ENCODE measurements around the gene UCP2. TPM values are rescaled to one million over a fixed set of nuclear protein-coding genes. Genes with fewer than 3 reads are reported as not detected.

The UCP2 gene
- total and polyA plus RNA-seq, 9 of the 15 experiments (the other 6 are each of a cell fraction or from before 2014, with no cell fraction given), result 19.2 to 216 (median 87.9) TPM

DNA sequence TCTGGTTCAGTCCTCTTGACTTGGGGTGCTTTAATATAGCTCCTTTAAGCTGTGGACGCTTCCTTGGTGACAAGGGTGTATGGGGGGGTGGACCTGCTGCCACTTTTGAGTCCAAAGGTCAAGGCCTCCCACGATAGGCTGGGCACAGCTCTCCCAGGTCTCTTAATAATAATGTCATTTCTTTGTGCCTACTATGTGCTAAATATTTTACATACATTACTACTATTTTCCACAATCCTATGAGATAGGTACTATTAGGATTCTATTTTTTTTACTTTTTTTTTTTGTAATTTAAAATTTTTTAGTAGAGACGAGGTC, 26.5 kb upstream of the UCP2 start (continued):
- TF ChIP-seq, protein P1, sequence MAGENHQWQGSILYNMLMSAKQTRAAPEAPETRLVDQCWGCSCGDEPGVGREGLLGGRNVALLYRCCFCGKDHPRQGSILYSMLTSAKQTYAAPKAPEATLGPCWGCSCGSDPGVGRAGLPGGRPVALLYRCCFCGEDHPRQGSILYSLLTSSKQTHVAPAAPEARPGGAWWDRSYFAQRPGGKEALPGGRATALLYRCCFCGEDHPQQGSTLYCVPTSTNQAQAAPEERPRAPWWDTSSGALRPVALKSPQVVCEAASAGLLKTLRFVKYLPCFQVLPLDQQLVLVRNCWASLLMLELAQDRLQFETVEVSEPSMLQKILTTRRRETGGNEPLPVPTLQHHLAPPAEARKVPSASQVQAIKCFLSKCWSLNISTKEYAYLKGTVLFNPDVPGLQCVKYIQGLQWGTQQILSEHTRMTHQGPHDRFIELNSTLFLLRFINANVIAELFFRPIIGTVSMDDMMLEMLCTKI (IDR thresholded peaks at IDR 0.05; ENCODE audit: partially characterized antibody), result no peak
- TF ChIP-seq SMARCC2 (IDR thresholded peaks at IDR 0.05; ENCODE audit: low read depth) (no peak), ZNF444 (CRISPR knock-in tag; IDR thresholded peaks at IDR 0.05) (no peak), ZNF197 (CRISPR knock-in tag; IDR thresholded peaks at IDR 0.05; ENCODE audit: low read depth) (no peak), CHD4 (IDR thresholded peaks at IDR 0.05; ENCODE audit: insufficient read depth, insufficient replicate concordance, low read depth, low read length, poor library complexity, severe bottlenecking) (no peak)

DNA sequence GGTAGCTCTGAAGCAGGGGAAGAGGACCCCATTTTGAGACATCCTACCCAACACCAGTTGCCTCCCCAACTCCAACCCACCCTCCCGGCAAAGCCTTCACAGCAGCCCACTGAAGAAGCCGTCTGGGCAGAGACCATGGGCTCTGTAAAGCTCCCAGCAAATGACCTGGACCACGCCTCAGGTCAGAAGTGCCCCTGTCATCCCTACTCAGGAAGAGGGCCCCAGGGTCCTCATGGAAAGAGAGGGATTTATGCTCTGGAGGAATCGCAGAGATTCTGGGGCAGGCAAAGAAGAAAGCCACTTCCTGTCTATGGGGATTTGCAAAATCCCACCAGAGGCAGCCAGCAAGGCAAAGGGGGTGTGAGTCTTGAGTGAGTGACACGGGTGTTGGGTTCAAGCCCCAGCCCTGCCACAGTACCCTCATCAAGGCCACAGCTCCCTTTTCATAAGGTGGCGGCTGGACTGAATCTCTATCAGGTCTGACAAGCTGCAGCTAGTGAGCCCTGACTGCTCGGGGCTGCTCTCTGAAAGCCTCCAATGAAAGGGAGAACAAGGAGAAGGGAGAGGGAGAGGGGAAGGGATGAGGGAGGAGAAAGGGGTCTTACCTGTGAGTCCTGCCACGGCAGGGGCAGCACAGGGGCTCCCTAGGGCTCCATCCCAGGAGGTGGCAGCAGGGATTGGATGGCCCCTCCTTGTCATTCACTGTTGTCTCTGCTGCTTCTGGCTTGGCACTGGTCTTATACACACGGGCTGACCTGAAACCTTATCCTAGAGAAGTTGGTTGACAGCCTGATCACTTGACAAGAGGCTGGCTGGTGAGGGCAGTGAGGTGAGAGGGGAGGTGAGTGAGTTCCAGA, 26.0 kb upstream of the UCP2 start, which contains the start of gene UCP3:
Gene UCP3, minus strand, starts transcription at position 713 of the 857 bp plus-strand sequence. CDS start 2,043 bp downstream, outside the sequence.
- POLR2A ChIA-PET, result interaction anchor here (0.6 to 1.1 kb wide), 5 partner anchors 9 to 634 kb away, joined by 3 to 5 read pairs (median 3); no protein-coding TSS in a partner anchor
- FAIRE-seq, result no peak
- in situ Hi-C loops (cut with MboI) (no loop called here), intact Hi-C loops (cut with micrococcal nuclease) (no loop called here)
- Histone ChIP-seq H3K9me3 (replicated peaks; ENCODE audit: control insufficient read depth, insufficient read depth, low read depth, low read length) (no peaks in the 10 kb centered on the region), H3K27ac (ENCODE audit: extremely low read depth, low read depth, low read length) (peak within 1 kb of the TSS; percentile 83), H3K27me3 (ENCODE audit: control insufficient read depth in 2 of 2, insufficient read depth in 2 of 2, low read length in 2 of 2) (no peaks in the 10 kb centered on the region), H2AFZ (ENCODE audit: low read depth, low read length) (peak within 1 kb of the TSS; percentile 75), H3K36me3 (ENCODE audit: control insufficient read depth, insufficient read depth, low read length) (no peaks in the 10 kb centered on the region), H3K4me1 (replicated peaks in 1 of 2; ENCODE audit: control insufficient read depth in 2 of 2, insufficient read depth in 2 of 2, low read length in 2 of 2) (peaks cover 56 to 63% of the 10 kb centered on the region in 2 experiments), H3K4me3 (no peak within 1 kb of the TSS), H3K9me1 (ENCODE audit: control insufficient read depth, insufficient read depth, low read length) (peaks cover 5% of the 10 kb centered on the region), H4K20me1 (replicated peaks; ENCODE audit: control insufficient read depth, insufficient read depth, low read length) (no peaks in the 10 kb centered on the region), H3K4me2 (ENCODE audit: insufficient read depth, low read length) (no peak within 1 kb of the TSS), H3K9ac (ENCODE audit: insufficient read depth in 1 of 2, low read depth in 2 of 2, low read length in 2 of 2) (peak within 1 kb of the TSS; percentile 26 to 45; a peak in 2 of 4 replicates), H3K79me2 (ENCODE audit: control insufficient read depth, insufficient read depth, low read length) (no peaks in the 10 kb centered on the region)
- no peak for ATAC-seq
- TF ChIP-seq RBM15 (IDR thresholded peaks at IDR 0.05; ENCODE audit: insufficient read depth, low read length) (no peak), NCOA1 (IDR thresholded peaks at IDR 0.05; ENCODE audit: low read depth) (no peak), STAG1 (CRISPR knock-in tag; IDR thresholded peaks at IDR 0.05; ENCODE audit: borderline replicate concordance) (no peak), SETDB1 (IDR thresholded peaks at IDR 0.05; ENCODE audit: low read length) (no peak), HDAC1 (IDR thresholded peaks at IDR 0.05) (no peak), XRCC5 (IDR thresholded peaks at IDR 0.05; ENCODE audit: low read depth, low read length) (no peak), FOXP1 (CRISPR knock-in tag; IDR thresholded peaks at IDR 0.05) (no peak), HNRNPUL1 (IDR thresholded peaks at IDR 0.05; ENCODE audit: low read length) (no peak), TEAD2 (tag; IDR thresholded peaks at IDR 0.05) (no peak), KAT8 (IDR thresholded peaks at IDR 0.05; ENCODE audit: low read depth) (no peak)
- TF ChIP-seq, protein P1 (IDR thresholded peaks at IDR 0.05; ENCODE audit: partially characterized antibody), result no peak
- 70% methylated on average over 8 of the region's 9 CpGs for WGBS (ENCODE audit: insufficient coverage, low coverage, missing lambda C conversion rate)
- no TSS peak for BruUV-seq (replicated peaks)
- DNase-seq (ENCODE audit: extremely low read depth in 1 of 4, low spot score in 3 of 4), result no peak
- CTCF ChIA-PET (ENCODE audit: low intra/inter-chr PET ratio), result no interaction called here

Data from K562 (cell line).